ENCODE data around the gene ALS2CL.

The ALS2CL gene

GRCh38 chr3:46680298-46680826 lies 13.1 kb downstream of the ALS2CL start:
- no peak for DNase-seq (ENCODE audit: low read depth in 4 of 4, low spot score in 1 of 4)

- DNase-seq (ENCODE audit: low read depth in 4 of 4, low spot score in 1 of 4): no peak
Measured at GRCh38 chr3:46679681-46680080, 13.8 kb downstream of the ALS2CL start.

GRCh38 chr3:46678280-46678679 lies 15.2 kb downstream of the ALS2CL start:
- no peak for DNase-seq (ENCODE audit: low read depth in 4 of 4, low spot score in 1 of 4)

GRCh38 chr3:46677411-46677726 lies 16.1 kb downstream of the ALS2CL start:
- no peak for DNase-seq (ENCODE audit: low read depth in 4 of 4, low spot score in 1 of 4)

DNA sequence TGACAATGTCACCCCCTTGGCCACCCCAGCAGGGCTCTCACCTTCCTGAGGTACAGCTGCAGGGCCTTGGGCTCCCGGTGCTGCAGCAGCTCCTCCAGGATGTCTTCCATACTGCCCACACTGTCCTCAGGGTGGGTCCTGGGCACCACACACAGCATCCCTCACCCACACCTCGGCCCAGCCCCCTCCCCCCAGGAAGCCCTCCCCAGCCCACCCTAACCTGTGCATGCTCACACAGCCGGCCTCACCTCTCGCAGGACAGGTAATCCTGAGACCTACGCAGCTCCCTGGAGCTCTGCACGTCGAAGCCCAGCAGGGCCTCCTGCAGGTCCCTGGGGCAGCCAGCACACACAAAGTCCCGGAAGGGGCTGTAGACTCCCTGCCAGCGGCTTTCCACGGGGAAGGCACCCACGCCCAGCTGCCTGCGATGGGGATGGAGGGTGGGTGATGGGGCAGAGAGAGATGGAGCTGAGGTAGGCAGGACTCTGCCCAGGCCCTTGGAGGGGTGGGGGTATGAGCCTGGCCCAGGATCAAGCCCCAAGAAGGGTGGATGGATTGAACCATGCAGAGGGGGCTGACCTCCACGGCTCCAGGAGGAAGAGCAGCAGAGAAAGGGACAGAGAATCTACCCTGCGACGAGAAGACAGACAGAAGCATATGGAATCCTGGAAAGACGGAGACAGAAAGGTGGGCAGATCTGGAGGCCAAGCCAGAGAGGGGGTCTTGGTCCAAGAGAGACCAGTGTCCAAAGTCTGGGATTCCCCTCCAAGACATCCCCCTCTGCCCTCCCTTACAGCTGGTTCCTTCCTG lies 16.7 kb downstream of the ALS2CL start:
- DNase-seq (ENCODE audit: low read depth in 4 of 4, low spot score in 1 of 4): no peak

- DNase-seq (ENCODE audit: low read depth in 4 of 4, low spot score in 1 of 4): no peak
Measured at GRCh38 chr3:46675843-46676567, 17.5 kb downstream of the ALS2CL start.

DNA sequence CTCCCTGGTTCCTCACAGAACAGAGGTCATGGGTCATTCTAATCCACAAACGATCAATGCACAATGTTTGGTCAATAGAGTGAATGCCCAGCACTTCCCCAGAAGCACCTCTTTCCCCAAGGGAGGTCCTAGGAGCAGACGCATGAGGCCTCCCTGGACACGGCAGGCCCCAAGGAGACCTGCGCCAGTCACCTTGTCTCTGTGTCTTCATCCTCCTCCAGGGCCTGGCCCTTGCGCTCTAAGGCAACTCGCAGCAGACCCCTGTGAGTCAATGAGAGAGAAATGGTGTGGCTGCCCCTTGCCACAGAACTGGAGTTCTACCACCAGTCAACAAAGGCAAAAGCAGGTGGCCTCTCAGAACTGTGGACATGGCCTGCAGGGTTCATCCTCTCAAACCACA lies 18.1 kb downstream of the ALS2CL start:
- no peak for DNase-seq (ENCODE audit: low read depth in 4 of 4, low spot score in 1 of 4)

DNA sequence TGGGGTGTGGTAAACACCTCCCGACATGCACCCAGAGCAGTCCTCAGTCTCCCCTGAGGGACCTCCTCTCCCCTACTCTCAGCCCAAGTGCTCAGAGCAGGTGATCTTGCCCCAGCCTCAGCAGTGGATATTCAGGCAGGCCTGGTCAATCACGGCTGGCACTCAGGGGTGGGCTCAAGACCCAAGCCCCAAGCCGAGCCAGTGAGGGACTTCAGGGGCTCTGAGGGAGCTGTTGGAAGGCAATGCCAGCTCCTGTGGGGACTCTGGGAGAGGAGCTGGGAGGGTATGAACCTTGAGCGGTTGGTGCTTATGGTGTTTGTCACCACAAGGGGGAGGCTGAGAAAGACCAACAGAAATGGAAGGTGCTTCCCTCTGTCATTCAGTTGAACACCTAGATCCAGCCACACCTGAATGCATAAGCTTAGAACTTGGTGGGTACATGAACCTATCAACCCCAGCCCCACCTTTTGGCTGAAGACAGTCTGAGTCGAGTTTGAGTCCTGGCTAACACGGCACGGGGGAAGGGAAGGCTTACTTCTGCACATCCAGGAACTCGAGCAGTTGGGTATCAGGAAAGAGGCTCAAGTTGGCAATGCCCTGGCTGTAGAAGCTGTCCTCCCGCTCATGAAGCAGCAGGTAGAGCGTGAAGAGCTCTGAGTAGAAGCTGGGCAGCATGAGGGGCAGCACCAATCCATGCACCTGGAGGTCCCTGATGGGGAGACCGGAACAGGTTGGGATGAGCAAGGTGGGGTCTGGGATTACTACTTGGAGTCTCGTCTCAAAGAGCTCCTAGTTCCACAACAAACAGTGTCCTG lies 19.2 kb downstream of the ALS2CL start:
- no peak for DNase-seq (ENCODE audit: low read depth in 4 of 4, low spot score in 1 of 4)

- no peak for DNase-seq (ENCODE audit: low read depth in 4 of 4, low spot score in 1 of 4)
Measured at GRCh38 chr3:46673151-46674030, 20.1 kb downstream of the ALS2CL start.

GRCh38 chr3:46672349-46672695 lies 21.2 kb downstream of the ALS2CL start:
- no peak for DNase-seq (ENCODE audit: low read depth in 4 of 4, low spot score in 1 of 4)

GRCh38 chr3:46671541-46672348 lies 21.7 kb downstream of the ALS2CL start:
- no peak for DNase-seq (ENCODE audit: low read depth in 4 of 4, low spot score in 1 of 4)

DNA sequence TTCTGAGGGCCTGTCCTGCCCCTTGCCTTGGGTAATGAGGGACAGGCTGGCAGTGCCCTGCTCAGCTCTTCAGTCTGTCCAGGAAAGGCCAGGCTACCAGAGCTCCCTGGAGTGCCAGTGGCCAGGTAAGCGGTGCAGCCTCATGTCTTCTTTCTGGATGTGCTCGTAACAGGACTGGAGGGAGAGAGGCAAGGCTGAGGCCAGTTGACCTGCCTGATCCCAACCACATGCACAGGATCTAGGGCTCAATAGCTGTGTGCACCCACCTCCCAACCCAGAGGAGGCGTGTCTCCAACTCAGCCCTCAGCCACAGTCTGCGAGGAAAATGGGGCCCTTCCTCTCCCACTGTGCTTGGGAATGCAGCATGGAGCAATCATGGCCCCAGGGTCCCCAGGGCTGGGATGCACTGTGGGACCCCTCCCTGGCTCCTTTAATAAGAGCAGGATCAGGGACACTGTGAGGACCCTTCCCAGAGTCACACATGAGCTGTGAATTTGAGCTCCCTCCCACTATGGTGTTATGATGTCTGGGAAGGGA lies 22.5 kb downstream of the ALS2CL start:
- no peak for DNase-seq (ENCODE audit: low read depth in 4 of 4, low spot score in 1 of 4)

DNA sequence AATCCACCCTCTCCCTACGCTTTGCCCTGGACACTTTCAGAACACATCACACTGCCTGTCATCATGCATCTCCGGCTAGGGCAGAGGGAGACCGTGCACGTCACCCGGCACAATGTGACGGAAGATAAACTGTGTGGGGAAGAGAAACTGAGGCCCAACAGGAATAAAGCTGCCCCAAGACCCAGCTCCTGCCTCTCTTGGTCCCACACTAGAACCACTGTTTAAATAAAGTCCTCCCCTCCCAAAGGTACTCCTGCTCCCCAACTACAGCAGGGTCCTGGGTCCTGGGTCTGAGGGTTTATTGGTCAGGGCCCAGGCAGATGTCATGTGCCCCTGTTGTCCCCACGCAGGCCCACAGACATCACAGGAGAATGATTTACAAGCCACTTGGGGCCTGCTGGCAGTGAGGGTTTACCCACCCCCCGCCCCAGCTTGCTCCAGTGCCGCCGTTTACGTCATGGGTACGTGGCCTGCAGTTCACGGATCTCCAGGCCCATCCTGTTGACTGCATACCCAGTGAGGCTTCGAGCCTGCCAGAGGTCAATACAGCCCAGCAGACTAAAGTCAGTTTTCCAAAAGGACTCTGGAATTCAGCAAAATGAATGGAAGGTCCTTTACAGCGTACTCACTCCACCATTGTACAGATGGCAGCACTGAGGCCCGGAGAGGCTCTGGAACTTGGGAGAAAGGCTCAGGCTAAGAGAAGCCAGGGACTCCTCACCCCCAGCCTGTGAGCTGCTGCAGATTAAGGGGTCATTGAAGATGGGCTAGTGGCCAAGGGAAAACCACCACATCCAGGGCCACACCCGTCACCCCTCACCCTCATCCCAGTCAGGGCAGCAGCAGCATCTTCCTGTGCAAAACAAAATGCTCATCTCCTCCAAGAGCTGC lies 23.2 kb downstream of the ALS2CL start:
- no peak for DNase-seq (ENCODE audit: low read depth in 4 of 4, low spot score in 1 of 4)

GRCh38 chr3:46669191-46669999 lies 24.1 kb downstream of the ALS2CL start:
- no peak for DNase-seq (ENCODE audit: low read depth in 4 of 4, low spot score in 1 of 4)

GRCh38 chr3:46668591-46668990 lies 24.9 kb downstream of the ALS2CL start:
- DNase-seq (ENCODE audit: low read depth in 4 of 4, low spot score in 1 of 4): no peak

GRCh38 chr3:46668116-46668515 lies 25.4 kb downstream of the ALS2CL start:
- DNase-seq (ENCODE audit: low read depth in 4 of 4, low spot score in 1 of 4): no peak

GRCh38 chr3:46667657-46668056 lies 25.8 kb downstream of the ALS2CL start:
- no peak for DNase-seq (ENCODE audit: low read depth in 4 of 4, low spot score in 1 of 4)
